Activated CD4-positive, alpha-beta memory T cell treated with anti-CD3 and anti-CD28 coated beads, Interleukin-2, amount 10 ng/mL, durations not matched to agents 7 days and 5 days (primary cell): Measurements from ENCODE around the gene CPNE7. TPM values are rescaled to one million over a fixed set of nuclear protein-coding genes. Genes with fewer than 3 reads are reported as not detected.

Experiments
- CTCF ChIA-PET: fragments of 350-600 bp; sonication (Branson Sonifier 250); formaldehyde crosslinking; loops from one replicate; lab custom pipeline; 2021; ENCODE audit warnings: antibody characterized with exemption, inconsistent platforms; lab: Charles Lee
- POLR2A ChIA-PET: fragments of 350-600 bp; sonication (Branson Sonifier 250); formaldehyde crosslinking; loops from one replicate; lab custom pipeline; 2021; ENCODE audit warnings: antibody characterized with exemption; lab: Charles Lee
- DNase-seq: peaks from one replicate; pipeline ENCODE4 v3.0.0-alpha.2; 2020
- H3K27ac Mint-ChIP-seq: one replicate; pipeline ENCODE4 v1.8.0; 2021; ENCODE audit warnings: mild to moderate bottlenecking, mixed read lengths
- H3K27me3 Mint-ChIP-seq: one replicate; pipeline ENCODE4 v1.8.0; 2021; ENCODE audit warnings: mixed read lengths
- H3K36me3 Mint-ChIP-seq: one replicate; pipeline ENCODE4 v1.8.0; 2021; ENCODE audit warnings: low read depth, mixed read lengths
- H3K4me1 Mint-ChIP-seq: one replicate; pipeline ENCODE4 v1.8.0; 2021; ENCODE audit warnings: mixed read lengths
- H3K4me3 Mint-ChIP-seq: one replicate; pipeline ENCODE4 v1.8.0; 2021; ENCODE audit warnings: mild to moderate bottlenecking, mixed read lengths
- H3K9me3 Mint-ChIP-seq: one replicate; pipeline ENCODE4 v1.8.0; 2021; ENCODE audit warnings: mixed read lengths
- total RNA-seq, 2 experiments: library from RNA; stranded (reverse); gene quantifications; one replicate each; pipeline ENCODE4 v1.2.3, GENCODE V29; 2021

The CPNE7 gene
- total RNA-seq, 2 experiments from 2014 or later = 3.3 to 4.4 TPM

DNA sequence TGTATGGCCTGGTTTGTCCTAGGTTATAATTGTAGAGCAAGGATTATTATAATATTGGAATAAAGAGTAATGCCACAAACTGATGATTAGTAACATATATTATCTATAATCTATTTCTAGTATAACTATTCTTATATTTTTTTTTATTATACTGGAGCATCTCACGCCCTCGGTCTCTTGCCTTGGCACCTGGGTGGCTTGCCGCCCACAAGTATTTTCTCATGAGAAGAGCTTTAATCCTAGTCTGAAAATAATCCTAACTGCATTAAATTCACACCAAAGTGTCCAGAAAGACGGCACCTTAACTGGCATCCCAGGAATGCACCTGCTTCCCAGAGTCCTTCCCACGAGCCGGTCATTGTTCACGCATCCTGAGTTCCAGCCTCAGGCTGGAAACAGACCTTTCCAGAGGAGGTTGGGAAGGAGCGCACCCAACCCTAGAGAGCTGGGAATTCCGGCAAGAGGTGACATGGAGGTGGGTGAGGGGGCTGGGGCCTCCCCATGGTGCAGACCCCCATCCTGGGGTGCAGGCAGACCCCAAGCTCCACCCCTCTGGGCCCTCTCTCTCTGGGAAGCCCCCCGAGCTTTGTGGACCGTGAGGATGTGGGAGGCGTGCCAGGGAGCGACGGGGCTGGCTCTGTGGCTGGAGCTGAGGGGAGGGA is 66.0 kb downstream of the CPNE7 start:
- DNase-seq = no peak
- ChIA-PET CTCF (interaction anchor here (0.5 to 0.7 kb wide), 2 partner anchors 10 to 58 kb away, joined by 3 read pairs; no protein-coding TSS in a partner anchor), POLR2A (interaction anchor here (1.2 to 1.6 kb wide), 4 partner anchors 12 to 96 kb away, joined by 3 to 5 read pairs (median 4); no protein-coding TSS in a partner anchor)
- no peak overlapping the region for H3K27ac Mint-ChIP-seq
- H3K4me1 Mint-ChIP-seq = peaks cover 7% of the 10 kb centered on the region
- no peak overlapping the region for H3K4me3 Mint-ChIP-seq
- no peaks in the 10 kb centered on the region for H3K9me3 Mint-ChIP-seq
- H3K27me3 Mint-ChIP-seq = no peaks in the 10 kb centered on the region
- H3K36me3 Mint-ChIP-seq = peaks cover 15% of the 10 kb centered on the region

DNA sequence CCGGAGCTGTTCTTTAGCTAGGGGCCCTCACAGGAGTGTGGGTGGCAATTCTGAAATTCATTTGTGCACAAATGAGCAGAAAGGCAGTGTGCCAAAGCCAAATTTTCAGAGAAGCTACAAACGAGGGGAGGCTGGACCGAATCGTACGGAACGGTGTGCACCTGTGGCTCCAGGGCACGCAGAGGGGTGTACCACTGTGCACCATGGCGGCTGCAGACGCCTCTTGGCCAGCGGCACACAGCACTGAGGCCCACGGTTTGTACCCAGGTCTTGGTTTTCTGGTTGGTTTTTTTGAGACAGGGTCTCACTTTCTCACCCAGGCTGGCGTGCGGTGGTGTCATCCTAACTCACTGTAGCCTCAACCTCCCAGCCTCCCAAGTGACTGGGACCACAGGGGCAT is 67.0 kb downstream of the CPNE7 start:
- H3K9me3 Mint-ChIP-seq = no peaks in the 10 kb centered on the region
- no peak for DNase-seq
- POLR2A ChIA-PET = interaction anchor here (1.2 kb wide), 1 partner anchor 95 kb away, joined by 3 read pairs; no protein-coding TSS in a partner anchor
- CTCF ChIA-PET = interaction anchor here (0.5 kb wide), 1 partner anchor 57 kb away, joined by 3 read pairs; no protein-coding TSS in a partner anchor
- no peak overlapping the region for H3K27ac Mint-ChIP-seq
- H3K36me3 Mint-ChIP-seq = peaks cover 20% of the 10 kb centered on the region
- H3K4me3 Mint-ChIP-seq = no peak overlapping the region
- peaks cover 7% of the 10 kb centered on the region for H3K4me1 Mint-ChIP-seq
- no peaks in the 10 kb centered on the region for H3K27me3 Mint-ChIP-seq

DNA sequence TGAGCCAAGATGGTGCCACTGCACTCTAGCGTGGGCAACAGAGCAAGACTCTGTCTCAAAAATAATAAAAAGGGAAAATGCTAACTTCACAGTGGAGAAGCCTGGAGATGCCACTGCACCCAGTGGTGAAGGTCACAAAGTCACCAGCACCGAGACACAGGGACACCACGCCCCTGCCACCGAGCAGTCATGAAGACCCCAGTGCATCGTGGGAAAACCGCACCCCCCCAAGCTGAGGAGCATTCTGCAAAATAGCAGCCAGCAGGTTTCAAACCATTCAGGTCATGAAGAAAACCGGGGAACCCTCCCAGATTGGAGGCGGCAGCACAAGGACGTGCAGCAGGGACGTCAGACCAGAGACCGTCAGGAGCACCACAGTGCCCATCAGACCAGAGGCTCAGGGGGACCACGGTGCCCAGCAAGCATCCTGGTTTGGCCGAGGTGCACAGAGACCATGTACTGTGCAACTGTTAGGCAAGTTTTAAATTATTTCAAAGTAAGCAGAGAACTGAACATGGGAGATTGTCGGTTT is 68.3 kb downstream of the CPNE7 start:
- CTCF ChIA-PET = no interaction called here
- POLR2A ChIA-PET = no interaction called here
- no peaks in the 10 kb centered on the region for H3K27me3 Mint-ChIP-seq

DNA sequence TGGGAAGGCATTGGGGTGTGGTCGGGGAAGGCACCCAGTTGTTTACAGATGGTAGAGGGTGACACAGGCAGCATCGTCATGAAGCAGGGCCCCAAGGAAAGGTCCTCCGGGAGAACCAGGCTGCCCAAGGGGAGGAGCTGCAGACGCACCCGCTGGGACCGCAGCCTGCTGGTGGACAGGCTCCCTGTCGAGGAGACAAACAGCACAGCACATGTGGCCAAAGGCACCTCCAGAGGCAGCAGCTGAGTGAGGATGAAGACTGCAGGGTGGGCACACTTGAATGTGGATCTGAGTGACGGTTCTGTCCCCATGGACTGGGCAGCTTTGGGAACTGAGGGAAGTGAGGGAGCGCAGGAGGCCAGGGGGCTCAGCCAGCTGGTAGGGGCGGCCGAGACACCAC is 69.6 kb downstream of the CPNE7 start:
- ChIA-PET CTCF (no interaction called here), POLR2A (no interaction called here)
- Mint-ChIP-seq H3K36me3 (peaks cover 25% of the 10 kb centered on the region), H3K4me1 (peaks cover 7% of the 10 kb centered on the region), H3K27ac (no peak overlapping the region), H3K9me3 (no peaks in the 10 kb centered on the region), H3K4me3 (no peak overlapping the region), H3K27me3 (no peaks in the 10 kb centered on the region)
- DNase-seq = no peak

More for the DNA sequence above, 68.3 kb downstream of the CPNE7 start:
- peaks cover 20% of the 10 kb centered on the region for H3K36me3 Mint-ChIP-seq
- DNase-seq = no peak
- H3K9me3 Mint-ChIP-seq = no peaks in the 10 kb centered on the region
- peaks cover 7% of the 10 kb centered on the region for H3K4me1 Mint-ChIP-seq
- no peak overlapping the region for H3K4me3 Mint-ChIP-seq
- H3K27ac Mint-ChIP-seq = no peak overlapping the region

DNA sequence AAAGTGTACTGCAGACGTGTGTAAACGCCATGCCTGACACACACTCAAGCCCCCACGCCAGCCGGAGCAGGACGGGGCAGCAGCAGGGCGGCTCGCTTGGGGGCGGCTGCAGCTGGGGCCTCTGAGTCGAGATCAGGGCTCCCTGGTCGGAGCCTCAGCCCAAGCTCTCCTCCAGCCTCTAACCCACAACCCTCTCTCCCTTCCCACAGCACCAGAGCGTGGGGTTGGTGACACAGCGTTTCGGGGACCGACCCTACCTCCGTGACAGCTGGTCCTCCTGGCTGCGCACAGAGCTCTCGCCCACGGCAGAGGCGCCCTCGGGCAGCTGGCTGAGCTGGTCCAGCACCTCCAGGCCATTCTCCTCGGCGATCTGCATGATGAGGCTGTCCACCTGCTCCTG is 70.7 kb downstream of the CPNE7 start:
- POLR2A ChIA-PET = no interaction called here

More for the DNA sequence above, 70.7 kb downstream of the CPNE7 start:
- DNase-seq = no peak
- no peaks in the 10 kb centered on the region for H3K9me3 Mint-ChIP-seq
- H3K4me3 Mint-ChIP-seq = no peak overlapping the region
- H3K36me3 Mint-ChIP-seq = peaks cover 31% of the 10 kb centered on the region
- no peaks in the 10 kb centered on the region for H3K27me3 Mint-ChIP-seq
- CTCF ChIA-PET = no interaction called here
- H3K27ac Mint-ChIP-seq = no peak overlapping the region
- H3K4me1 Mint-ChIP-seq = no peaks in the 10 kb centered on the region

Other genes starting within 250 kb of the CPNE7 start
- 100 to 1,000 TPM; 199 to 208 TPM for gene ANKRD11, start 85.2 kb upstream of the CPNE7 start, total RNA-seq
- gene SPG7, start 67.4 kb upstream of the CPNE7 start, total RNA-seq = 10 to 100 TPM; 73.9 to 77.9 TPM
- gene RPL13, start 15.1 kb upstream of the CPNE7 start, total RNA-seq = 1,000 to 10,000 TPM; 2,083 to 2,114 TPM
- gene DPEP1, start 37.9 kb downstream of the CPNE7 start, total RNA-seq = not detected
- gene CHMP1A, start 82.0 kb downstream of the CPNE7 start, total RNA-seq = 100 to 1,000 TPM in 1 of 2 experiments, 10 to 100 TPM in 1; 93.8 to 102 TPM
- 1 to 10 TPM; 8.1 to 9.2 TPM for gene SPATA33, start 82.1 kb downstream of the CPNE7 start, total RNA-seq
- 10 to 100 TPM; 73.2 to 74.0 TPM for gene CDK10, start 110.9 kb downstream of the CPNE7 start, total RNA-seq
- gene SPATA2L, start 125.9 kb downstream of the CPNE7 start, total RNA-seq = 10 to 100 TPM in 1 of 2 experiments, 1 to 10 TPM in 1; 9.4 to 10.0 TPM
- 1 to 10 TPM; 7.0 to 7.8 TPM for gene VPS9D1, start 145.1 kb downstream of the CPNE7 start, total RNA-seq
- 10 to 100 TPM; 50.4 to 56.5 TPM for gene ZNF276, start 145.8 kb downstream of the CPNE7 start, total RNA-seq
- 10 to 100 TPM; 82.9 to 94.6 TPM for gene FANCA, start 240.9 kb downstream of the CPNE7 start, total RNA-seq